SU-DHL-6 (cell line): ENCODE data around the gene KREMEN1.

Source experiments
- H2AFZ ChIP-seq: fragments of 200-600 bp; sonication (generic); 2 replicates; pipeline ENCODE4 v1.6.1; 2014; ENCODE audit warnings: low read depth, mild to moderate bottlenecking, moderate library complexity, mixed read lengths, antibody characterized with exemption, low read length; ENCODE audit not compliant: severe bottlenecking
- H3F3A ChIP-seq: fragments of 200-600 bp; shearing (Covaris generic); 2 replicates; pipeline ENCODE4 v1.6.0; 2016; ENCODE audit warnings: antibody characterized with exemption, mild to moderate bottlenecking; ENCODE audit not compliant: insufficient read depth
- H3K27ac ChIP-seq: fragments of 200-600 bp; sonication (generic); 2 replicates; pipeline ENCODE4 v1.5.1; 2016; ENCODE audit warnings: low read depth, mild to moderate bottlenecking, low read length, moderate library complexity, mixed read lengths
- H3K27me3 ChIP-seq: fragments of 200-600 bp; sonication (generic), shearing (Covaris generic); 2 replicates; pipeline ENCODE4 v1.6.0; 2014; ENCODE audit warnings: mild to moderate bottlenecking, low read length
- H3K36me3 ChIP-seq: fragments of 200-600 bp; sonication (generic); 2 replicates; pipeline ENCODE4 v1.6.1; 2014; ENCODE audit warnings: mild to moderate bottlenecking, low read length, mixed read lengths
- H3K4me2 ChIP-seq: fragments of 300-600, 200-600 bp; shearing (Covaris generic), sonication (generic); 2 replicates; pipeline ENCODE4 v1.6.0; 2014; ENCODE audit warnings: low read length, low read depth, mild to moderate bottlenecking; ENCODE audit not compliant: poor library complexity, severe bottlenecking
- H3K4me3 ChIP-seq: fragments of 200-600 bp; sonication (generic); 2 replicates; pipeline ENCODE4 v1.5.1; 2014; ENCODE audit warnings: antibody characterized with exemption, low read length, mild to moderate bottlenecking, mixed read lengths; ENCODE audit not compliant: insufficient read depth, poor library complexity, severe bottlenecking
- H3K79me2 ChIP-seq: fragments of 200-600 bp; sonication (generic); 2 replicates; pipeline ENCODE4 v1.6.1; 2014; ENCODE audit warnings: mild to moderate bottlenecking, low read length, moderate library complexity; ENCODE audit not compliant: insufficient read depth
- H3K9ac ChIP-seq: fragments of 200-600 bp; sonication (generic); 2 replicates; pipeline ENCODE4 v1.7.0; 2014; ENCODE audit warnings: mild to moderate bottlenecking, low read length
- H3K9me2 ChIP-seq: fragments of 200-600 bp; sonication (generic); replicated peaks from 2 replicates; pipeline ENCODE4 v1.6.1; 2014; ENCODE audit warnings: low read length; ENCODE audit not compliant: insufficient read depth
- H3K9me3 ChIP-seq: fragments of 200-600 bp; sonication (generic); 2 replicates; pipeline ENCODE4 v1.6.1; 2014; ENCODE audit warnings: low read length, mixed read lengths; ENCODE audit not compliant: insufficient read depth
- H4K20me1 ChIP-seq: fragments of 200-600 bp; sonication (generic); 2 replicates; pipeline ENCODE4 v1.6.1; 2014; ENCODE audit warnings: low read depth, mild to moderate bottlenecking, antibody characterized with exemption, low read length, moderate library complexity, mixed read lengths
- CTCF ChIP-seq: fragments of 200-600 bp; sonication (generic); IDR thresholded peaks from one replicate; pipeline ENCODE4 v1.5.1; 2017; ENCODE audit warnings: antibody characterized with exemption, mild to moderate bottlenecking, low read length, moderate library complexity; ENCODE audit not compliant: insufficient read depth, poor library complexity, severe bottlenecking
- EZH2phosphoT487 ChIP-seq: fragments of 200-600 bp; sonication (generic), shearing (Covaris generic); conservative IDR thresholded peaks from 2 replicates; pipeline ENCODE4 v1.6.1; 2018; ENCODE audit warnings: mild to moderate bottlenecking, antibody characterized with exemption, low read length, moderate library complexity, mixed read lengths

The KREMEN1 gene

GRCh38 chr22:29125844-29126243 is 53.0 kb downstream of the KREMEN1 start:
- Histone ChIP-seq H3K27me3 (no peaks in the 10 kb centered on the region), H3K9me2 (no peaks in the 10 kb centered on the region), H4K20me1 (no peaks in the 10 kb centered on the region), H3K36me3 (no peaks in the 10 kb centered on the region), H3K79me2 (no peaks in the 10 kb centered on the region), H3F3A (no peaks in the 10 kb centered on the region), H3K9me3 (no peaks in the 10 kb centered on the region), H3K4me3 (no peak overlapping the region), H2AFZ (no peak overlapping the region), H3K9ac (no peak overlapping the region), H3K4me2 (no peak overlapping the region), H3K27ac (no peak overlapping the region)
- TF ChIP-seq EZH2phosphoT487 (no peak), CTCF (no peak)

- Histone ChIP-seq H3K9me2 (no peaks in the 10 kb centered on the region), H3F3A (no peaks in the 10 kb centered on the region), H3K27me3 (no peaks in the 10 kb centered on the region), H3K9ac (no peak overlapping the region), H3K4me3 (no peak overlapping the region), H3K9me3 (no peaks in the 10 kb centered on the region), H3K36me3 (no peaks in the 10 kb centered on the region), H3K79me2 (no peaks in the 10 kb centered on the region), H4K20me1 (no peaks in the 10 kb centered on the region), H3K4me2 (no peak overlapping the region), H2AFZ (no peak overlapping the region), H3K27ac (no peak overlapping the region)
- TF ChIP-seq CTCF (no peak), EZH2phosphoT487 (no peak)
Measured at GRCh38 chr22:29126670-29127395, 54.0 kb downstream of the KREMEN1 start.

- no peaks in the 10 kb centered on the region for H3K36me3 ChIP-seq
- TF ChIP-seq CTCF (no peak), EZH2phosphoT487 (no peak)
- H3K9ac ChIP-seq, result no peak overlapping the region
- H3K4me2 ChIP-seq, result no peak overlapping the region
- H3F3A ChIP-seq, result no peaks in the 10 kb centered on the region
- H3K9me3 ChIP-seq, result no peaks in the 10 kb centered on the region
- no peaks in the 10 kb centered on the region for H3K79me2 ChIP-seq
- H3K27ac ChIP-seq, result no peak overlapping the region
- no peaks in the 10 kb centered on the region for H3K27me3 ChIP-seq
- no peak overlapping the region for H3K4me3 ChIP-seq
- no peaks in the 10 kb centered on the region for H4K20me1 ChIP-seq
- H3K9me2 ChIP-seq, result no peaks in the 10 kb centered on the region
- no peak overlapping the region for H2AFZ ChIP-seq
Measured at GRCh38 chr22:29128891-29129807, 56.3 kb downstream of the KREMEN1 start.
